K562 (cell line): Measurements from ENCODE around the gene TOX2. TPM values are rescaled to one million over a fixed set of nuclear protein-coding genes. Genes with fewer than 3 reads are reported as not detected.

Source experiments
- CBX5 ChIP-seq: IDR thresholded peaks from 2 replicates; pipeline ENCODE4 v1.6.1; 2014; ENCODE audit warnings: low read depth, borderline replicate concordance
- FOXK2 ChIP-seq, 2 experiments: fragments of 450-650 bp; IDR thresholded peaks in 1 of 2; conservative IDR thresholded peaks in 1 of 2; 2 replicates each; pipeline ENCODE4 v1.6.1; 2016; ENCODE audit warnings: low read depth in 2 of 2, mild to moderate bottlenecking in 1 of 2
- MBD2 ChIP-seq: sonication (generic); IDR thresholded peaks from 2 replicates; pipeline ENCODE4 v1.6.1; 2016; ENCODE audit warnings: low read depth, borderline replicate concordance
- POLR2B ChIP-seq: fragments of 450-650 bp; IDR thresholded peaks from 2 replicates; pipeline ENCODE4 v1.6.1; 2018; ENCODE audit warnings: low read depth; ENCODE audit not compliant: partially characterized antibody
- TEAD1 ChIP-seq, 2 experiments: fragments of 450-650 bp in 1 of 2; sonication (generic) in 1 of 2; formaldehyde crosslinking; IDR thresholded peaks; 2 replicates each; pipeline versions ENCODE4 v1.4.0 to v1.8.0; 2020 to 2022; ENCODE audit warnings: mild to moderate bottlenecking in 2 of 2, missing genetic modification reagents in 1 of 2
- ZNF274 ChIP-seq: IDR thresholded peaks from 2 replicates; pipeline ENCODE4 v1.6.1; 2011; ENCODE audit warnings: low read depth, mild to moderate bottlenecking, low read length, moderate library complexity, borderline replicate concordance
- polyA plus RNA-seq, 8 experiments: library from polyadenylated mRNA; depleted of rRNA in 4 of 8; stranded (reverse) in 5 of 8; unstranded in 3 of 8; fragments of >200 nt; fragmentation: Nextera tagmentation in 2 of 8; fragmentation: Illumina TruSeq in 1 of 8; extraction: Ambion mirVana in 2 of 8; extraction: Trizol in 1 of 8; gene quantifications; 2 replicates each; pipeline versions ENCODE4 v1.2.1 to v1.2.3, GENCODE V29; 2011 to 2014; ENCODE audit warnings: inconsistent platforms in 1 of 8, missing spikeins in 1 of 8
- total RNA-seq, 7 experiments: library from RNA; depleted of rRNA in 6 of 7; stranded (reverse); fragments of >200 nt in 6 of 7; fragmentation: Illumina TruSeq in 2 of 7; extraction: Trizol in 2 of 7; gene quantifications; 2 replicates each; pipeline versions ENCODE4 v1.2.1 to v1.2.3, GENCODE V29; 2011 to 2021; ENCODE audit warnings: low replicate concordance in 1 of 7
- TF ChIP-seq, protein P1 (sequence below): sonication (generic); formaldehyde crosslinking; IDR thresholded peaks from 2 replicates; pipeline ENCODE4 v1.4.0; 2020; ENCODE audit warnings: mild to moderate bottlenecking, missing genetic modification reagents
- TF ChIP-seq, protein P2 (sequence below): fragments of 450-650 bp; IDR thresholded peaks from 2 replicates; pipeline ENCODE4 v1.6.1; 2017; ENCODE audit warnings: antibody characterized with exemption

Gene TOX2
- total and polyA plus RNA-seq, 9 of the 15 experiments (the other 6 are each of a cell fraction or from before 2014, with no cell fraction given), result not detected

GRCh38 chr20:44115762-44116644, 201.4 kb downstream of the TOX2 start (continued):
- TF ChIP-seq, protein P1, sequence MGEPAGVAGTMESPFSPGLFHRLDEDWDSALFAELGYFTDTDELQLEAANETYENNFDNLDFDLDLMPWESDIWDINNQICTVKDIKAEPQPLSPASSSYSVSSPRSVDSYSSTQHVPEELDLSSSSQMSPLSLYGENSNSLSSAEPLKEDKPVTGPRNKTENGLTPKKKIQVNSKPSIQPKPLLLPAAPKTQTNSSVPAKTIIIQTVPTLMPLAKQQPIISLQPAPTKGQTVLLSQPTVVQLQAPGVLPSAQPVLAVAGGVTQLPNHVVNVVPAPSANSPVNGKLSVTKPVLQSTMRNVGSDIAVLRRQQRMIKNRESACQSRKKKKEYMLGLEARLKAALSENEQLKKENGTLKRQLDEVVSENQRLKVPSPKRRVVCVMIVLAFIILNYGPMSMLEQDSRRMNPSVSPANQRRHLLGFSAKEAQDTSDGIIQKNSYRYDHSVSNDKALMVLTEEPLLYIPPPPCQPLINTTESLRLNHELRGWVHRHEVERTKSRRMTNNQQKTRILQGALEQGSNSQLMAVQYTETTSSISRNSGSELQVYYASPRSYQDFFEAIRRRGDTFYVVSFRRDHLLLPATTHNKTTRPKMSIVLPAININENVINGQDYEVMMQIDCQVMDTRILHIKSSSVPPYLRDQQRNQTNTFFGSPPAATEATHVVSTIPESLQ (CRISPR knock-in tag), result no peak
- TF ChIP-seq POLR2B (no peak), ZNF274 (no peak), FOXK2 (conservative IDR thresholded peaks at IDR 0.05 in 1 of 2, IDR thresholded peaks at IDR 0.05 in 1 of 2; ENCODE audit: low read depth in 2 of 2) (no peak), CBX5 (no peak), TEAD1 (CRISPR knock-in tag; IDR thresholded peaks at IDR 0.05) (no peak), MBD2 (no peak)
- TF ChIP-seq, protein P2, sequence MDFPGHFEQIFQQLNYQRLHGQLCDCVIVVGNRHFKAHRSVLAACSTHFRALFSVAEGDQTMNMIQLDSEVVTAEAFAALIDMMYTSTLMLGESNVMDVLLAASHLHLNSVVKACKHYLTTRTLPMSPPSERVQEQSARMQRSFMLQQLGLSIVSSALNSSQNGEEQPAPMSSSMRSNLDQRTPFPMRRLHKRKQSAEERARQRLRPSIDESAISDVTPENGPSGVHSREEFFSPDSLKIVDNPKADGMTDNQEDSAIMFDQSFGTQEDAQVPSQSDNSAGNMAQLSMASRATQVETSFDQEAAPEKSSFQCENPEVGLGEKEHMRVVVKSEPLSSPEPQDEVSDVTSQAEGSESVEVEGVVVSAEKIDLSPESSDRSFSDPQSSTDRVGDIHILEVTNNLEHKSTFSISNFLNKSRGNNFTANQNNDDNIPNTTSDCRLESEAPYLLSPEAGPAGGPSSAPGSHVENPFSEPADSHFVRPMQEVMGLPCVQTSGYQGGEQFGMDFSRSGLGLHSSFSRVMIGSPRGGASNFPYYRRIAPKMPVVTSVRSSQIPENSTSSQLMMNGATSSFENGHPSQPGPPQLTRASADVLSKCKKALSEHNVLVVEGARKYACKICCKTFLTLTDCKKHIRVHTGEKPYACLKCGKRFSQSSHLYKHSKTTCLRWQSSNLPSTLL, result no peak
- TF ChIP-seq, all 486 proteins: peak for 0
